Ishikawa (cell line): ENCODE data around the gene ZBTB26.

ENCODE experiments used
- FOXM1 ChIP-seq: IDR thresholded peaks from 2 replicates; pipeline ENCODE4 v1.6.1; 2012; ENCODE audit warnings: low read depth, borderline replicate concordance
- TCF12 ChIP-seq: IDR thresholded peaks from 2 replicates; pipeline ENCODE4 v1.6.1; 2012; ENCODE audit warnings: low read depth
- YY1 ChIP-seq: IDR thresholded peaks from 2 replicates; pipeline ENCODE4 v1.6.1; 2012; ENCODE audit warnings: low read depth
- TF ChIP-seq, protein P1 (sequence below): IDR thresholded peaks from 2 replicates; pipeline ENCODE4 v1.6.1; 2012
- TF ChIP-seq, protein P2 (sequence below): IDR thresholded peaks from 2 replicates; pipeline ENCODE4 v1.6.1; 2012; ENCODE audit warnings: low read depth, mild to moderate bottlenecking
- TF ChIP-seq, protein P3 (sequence below): IDR thresholded peaks from 2 replicates; pipeline ENCODE4 v1.6.1; 2012

DNA sequence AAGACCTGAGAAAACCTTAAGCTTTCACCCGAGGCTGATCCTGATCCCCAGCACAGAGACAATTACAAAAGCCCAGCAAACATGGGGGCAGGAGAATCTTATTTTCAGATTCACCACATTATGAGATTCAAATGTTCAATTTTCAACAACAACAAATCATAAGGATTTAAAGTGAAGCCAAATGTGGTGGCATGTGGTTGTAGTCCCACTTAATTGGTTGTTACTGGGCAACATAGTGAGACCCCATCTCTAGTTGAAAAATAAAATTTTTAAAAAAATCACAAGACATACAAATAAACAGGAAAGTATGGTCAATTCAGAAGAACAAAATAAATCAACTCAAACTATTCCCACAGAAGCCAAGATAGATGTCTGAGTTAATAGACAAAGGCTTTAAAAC lies 5.6 kb upstream of the ZBTB26 start:
- TF ChIP-seq, protein P1, sequence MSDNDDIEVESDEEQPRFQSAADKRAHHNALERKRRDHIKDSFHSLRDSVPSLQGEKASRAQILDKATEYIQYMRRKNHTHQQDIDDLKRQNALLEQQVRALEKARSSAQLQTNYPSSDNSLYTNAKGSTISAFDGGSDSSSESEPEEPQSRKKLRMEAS: no peak
- TF ChIP-seq TCF12 (no peak), YY1 (no peak), FOXM1 (no peak)
- TF ChIP-seq, protein P2, sequence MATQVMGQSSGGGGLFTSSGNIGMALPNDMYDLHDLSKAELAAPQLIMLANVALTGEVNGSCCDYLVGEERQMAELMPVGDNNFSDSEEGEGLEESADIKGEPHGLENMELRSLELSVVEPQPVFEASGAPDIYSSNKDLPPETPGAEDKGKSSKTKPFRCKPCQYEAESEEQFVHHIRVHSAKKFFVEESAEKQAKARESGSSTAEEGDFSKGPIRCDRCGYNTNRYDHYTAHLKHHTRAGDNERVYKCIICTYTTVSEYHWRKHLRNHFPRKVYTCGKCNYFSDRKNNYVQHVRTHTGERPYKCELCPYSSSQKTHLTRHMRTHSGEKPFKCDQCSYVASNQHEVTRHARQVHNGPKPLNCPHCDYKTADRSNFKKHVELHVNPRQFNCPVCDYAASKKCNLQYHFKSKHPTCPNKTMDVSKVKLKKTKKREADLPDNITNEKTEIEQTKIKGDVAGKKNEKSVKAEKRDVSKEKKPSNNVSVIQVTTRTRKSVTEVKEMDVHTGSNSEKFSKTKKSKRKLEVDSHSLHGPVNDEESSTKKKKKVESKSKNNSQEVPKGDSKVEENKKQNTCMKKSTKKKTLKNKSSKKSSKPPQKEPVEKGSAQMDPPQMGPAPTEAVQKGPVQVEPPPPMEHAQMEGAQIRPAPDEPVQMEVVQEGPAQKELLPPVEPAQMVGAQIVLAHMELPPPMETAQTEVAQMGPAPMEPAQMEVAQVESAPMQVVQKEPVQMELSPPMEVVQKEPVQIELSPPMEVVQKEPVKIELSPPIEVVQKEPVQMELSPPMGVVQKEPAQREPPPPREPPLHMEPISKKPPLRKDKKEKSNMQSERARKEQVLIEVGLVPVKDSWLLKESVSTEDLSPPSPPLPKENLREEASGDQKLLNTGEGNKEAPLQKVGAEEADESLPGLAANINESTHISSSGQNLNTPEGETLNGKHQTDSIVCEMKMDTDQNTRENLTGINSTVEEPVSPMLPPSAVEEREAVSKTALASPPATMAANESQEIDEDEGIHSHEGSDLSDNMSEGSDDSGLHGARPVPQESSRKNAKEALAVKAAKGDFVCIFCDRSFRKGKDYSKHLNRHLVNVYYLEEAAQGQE: no peak
- TF ChIP-seq, protein P3, sequence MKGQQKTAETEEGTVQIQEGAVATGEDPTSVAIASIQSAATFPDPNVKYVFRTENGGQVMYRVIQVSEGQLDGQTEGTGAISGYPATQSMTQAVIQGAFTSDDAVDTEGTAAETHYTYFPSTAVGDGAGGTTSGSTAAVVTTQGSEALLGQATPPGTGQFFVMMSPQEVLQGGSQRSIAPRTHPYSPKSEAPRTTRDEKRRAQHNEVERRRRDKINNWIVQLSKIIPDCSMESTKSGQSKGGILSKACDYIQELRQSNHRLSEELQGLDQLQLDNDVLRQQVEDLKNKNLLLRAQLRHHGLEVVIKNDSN: no peak
